H1 (cell line): ENCODE results near the gene TBP. TPM values are rescaled to one million over a fixed set of nuclear protein-coding genes. Genes with fewer than 3 reads are reported as not detected.

Experiments
- CHD7 ChIP-seq: fragments of 300-600 bp; sonication (generic); IDR thresholded peaks from 2 replicates; pipeline ENCODE4 v1.7.1; 2012; ENCODE audit warnings: low read length, moderate library complexity, mild to moderate bottlenecking, inconsistent platforms; ENCODE audit not compliant: insufficient replicate concordance
- EP300 ChIP-seq, 2 experiments: IDR thresholded peaks; 1 replicate in 1 of 2; 2 replicates in 1 of 2; pipeline ENCODE4 v1.6.1; 2011 to 2012; ENCODE audit warnings: low read depth in 2 of 2, low read length in 2 of 2, mild to moderate bottlenecking in 2 of 2, borderline replicate concordance in 1 of 2, inconsistent platforms in 1 of 2, moderate library complexity in 1 of 2
- SP2 ChIP-seq: IDR thresholded peaks from 2 replicates; pipeline ENCODE4 v1.6.1; 2012; ENCODE audit warnings: mild to moderate bottlenecking, low read length, inconsistent platforms
- polyA plus RNA-seq, 7 experiments: library from polyadenylated mRNA; depleted of rRNA in 3 of 7; stranded (reverse) in 5 of 7; unstranded in 2 of 7; fragments of >200 nt in 5 of 7; fragments of 200-250 nt in 2 of 7; gene quantifications; 1 replicate in 5 of 7; 2 replicates in 1 of 7; 4 replicates in 1 of 7; pipeline versions ENCODE4 v1.2.1 to v1.2.3, GENCODE V29; 2011 to 2013; ENCODE audit warnings: missing spikeins in 2 of 7, mixed read lengths in 2 of 7
- total RNA-seq: library from RNA; stranded (reverse); fragmentation: NEBNext Ultra II Directional; extraction: Animal tissue kit (Norgen Biotek cat#: 25700); gene quantifications from 2 replicates; pipeline ENCODE4 v1.2.1, GENCODE V29; 2021

The TBP gene
- total and polyA plus RNA-seq, 2 of the 8 experiments (the other 6 are each of a cell fraction or from before 2014, with no cell fraction given) = 17.2 to 20.9 TPM

GRCh38 chr6:170545405-170545804 lies 8.8 kb upstream of the TBP start (continued):
- TF ChIP-seq CHD7 (no peak), EP300 (IDR thresholded peaks at IDR 0.05; ENCODE audit: borderline replicate concordance in 1 of 2, low read depth in 2 of 2, low read length in 2 of 2) (no peak), SP2 (no peak)
- TF ChIP-seq, all 59 proteins: peak for 0
